ENCODE data around the gene C2.

DNA sequence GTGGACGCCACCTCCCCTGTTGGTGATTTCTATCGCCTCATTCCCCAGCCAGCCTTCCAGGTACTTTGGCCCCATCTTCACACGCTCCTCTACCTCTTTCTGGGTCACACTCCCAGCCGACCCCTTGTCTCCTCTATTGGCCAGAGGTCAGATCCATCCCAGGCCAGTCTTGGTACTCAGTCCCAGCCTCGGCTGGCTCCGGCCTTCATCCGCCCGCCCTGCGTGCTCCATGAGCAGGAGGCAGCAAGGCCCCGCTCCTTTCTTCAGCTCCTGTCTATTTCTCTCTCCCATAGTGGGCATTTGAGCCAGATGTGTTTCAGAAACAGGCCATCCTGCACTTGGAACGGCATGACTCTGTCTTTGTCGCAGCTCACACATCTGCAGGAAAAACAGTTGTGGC lies 34.1 kb downstream of the C2 start:
- TF ChIP-seq, protein P1, sequence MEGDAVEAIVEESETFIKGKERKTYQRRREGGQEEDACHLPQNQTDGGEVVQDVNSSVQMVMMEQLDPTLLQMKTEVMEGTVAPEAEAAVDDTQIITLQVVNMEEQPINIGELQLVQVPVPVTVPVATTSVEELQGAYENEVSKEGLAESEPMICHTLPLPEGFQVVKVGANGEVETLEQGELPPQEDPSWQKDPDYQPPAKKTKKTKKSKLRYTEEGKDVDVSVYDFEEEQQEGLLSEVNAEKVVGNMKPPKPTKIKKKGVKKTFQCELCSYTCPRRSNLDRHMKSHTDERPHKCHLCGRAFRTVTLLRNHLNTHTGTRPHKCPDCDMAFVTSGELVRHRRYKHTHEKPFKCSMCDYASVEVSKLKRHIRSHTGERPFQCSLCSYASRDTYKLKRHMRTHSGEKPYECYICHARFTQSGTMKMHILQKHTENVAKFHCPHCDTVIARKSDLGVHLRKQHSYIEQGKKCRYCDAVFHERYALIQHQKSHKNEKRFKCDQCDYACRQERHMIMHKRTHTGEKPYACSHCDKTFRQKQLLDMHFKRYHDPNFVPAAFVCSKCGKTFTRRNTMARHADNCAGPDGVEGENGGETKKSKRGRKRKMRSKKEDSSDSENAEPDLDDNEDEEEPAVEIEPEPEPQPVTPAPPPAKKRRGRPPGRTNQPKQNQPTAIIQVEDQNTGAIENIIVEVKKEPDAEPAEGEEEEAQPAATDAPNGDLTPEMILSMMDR (IDR thresholded peaks at IDR 0.05): no peak
- no peak for TF ChIP-seq EZH2phosphoT487 (IDR thresholded peaks at IDR 0.05; ENCODE audit: borderline replicate concordance, low read depth)
- TF ChIP-seq, protein P2, sequence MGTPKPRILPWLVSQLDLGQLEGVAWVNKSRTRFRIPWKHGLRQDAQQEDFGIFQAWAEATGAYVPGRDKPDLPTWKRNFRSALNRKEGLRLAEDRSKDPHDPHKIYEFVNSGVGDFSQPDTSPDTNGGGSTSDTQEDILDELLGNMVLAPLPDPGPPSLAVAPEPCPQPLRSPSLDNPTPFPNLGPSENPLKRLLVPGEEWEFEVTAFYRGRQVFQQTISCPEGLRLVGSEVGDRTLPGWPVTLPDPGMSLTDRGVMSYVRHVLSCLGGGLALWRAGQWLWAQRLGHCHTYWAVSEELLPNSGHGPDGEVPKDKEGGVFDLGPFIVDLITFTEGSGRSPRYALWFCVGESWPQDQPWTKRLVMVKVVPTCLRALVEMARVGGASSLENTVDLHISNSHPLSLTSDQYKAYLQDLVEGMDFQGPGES (IDR thresholded peaks at IDR 0.05; ENCODE audit: low read depth, low read length): no peak

Data from SK-N-SH (cell line).